ENCODE measurements around the gene RAB26. TPM values are rescaled to one million over a fixed set of nuclear protein-coding genes. Genes with fewer than 3 reads are reported as not detected.

The RAB26 gene
- total and polyA plus RNA-seq, 4 donors = 1.9 to 3.9 (median 3.0) TPM

DNA sequence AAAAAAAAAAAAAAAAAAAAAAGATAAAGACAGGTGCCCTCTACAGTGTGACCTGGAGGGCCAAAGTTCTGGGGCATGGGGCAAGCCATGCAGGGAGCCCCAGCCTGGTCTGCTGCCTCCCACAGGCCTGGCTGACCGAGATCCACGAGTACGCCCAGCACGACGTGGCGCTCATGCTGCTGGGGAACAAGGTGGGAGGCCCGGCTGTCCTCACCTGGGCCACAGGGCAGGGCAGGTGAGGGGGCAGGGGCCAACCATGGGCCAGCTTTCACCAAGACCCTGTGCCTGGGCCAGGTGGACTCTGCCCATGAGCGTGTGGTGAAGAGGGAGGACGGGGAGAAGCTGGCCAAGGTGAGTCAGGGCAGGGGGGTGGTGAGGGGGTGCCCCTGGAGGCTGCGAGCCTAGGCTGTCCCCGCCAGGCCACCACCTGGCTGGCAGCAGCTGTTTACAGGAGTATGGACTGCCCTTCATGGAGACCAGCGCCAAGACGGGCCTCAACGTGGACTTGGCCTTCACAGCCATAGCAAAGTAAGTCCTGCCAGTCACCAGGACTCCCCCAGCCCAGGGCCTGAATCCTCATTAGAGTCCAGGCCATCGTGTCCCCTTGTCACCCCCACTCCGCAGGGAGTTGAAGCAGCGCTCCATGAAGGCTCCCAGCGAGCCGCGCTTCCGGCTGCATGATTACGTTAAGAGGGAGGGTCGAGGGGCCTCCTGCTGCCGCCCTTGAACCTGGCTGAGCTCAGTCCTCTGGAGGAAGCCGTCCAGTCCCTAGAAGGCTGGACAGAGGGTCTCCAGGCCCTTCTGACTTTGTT lies 4.5 kb downstream of the RAB26 start:
- Histone ChIP-seq H3K9me3 (ENCODE audit: control insufficient read depth in 4 of 4, low read length in 3 of 4) (no peaks in the 10 kb centered on the region), H3K4me1 (ENCODE audit: control insufficient read depth in 4 of 4, insufficient read depth in 4 of 4, low read length in 3 of 4) (peaks cover 18 to 88% (median 69%) of the 10 kb centered on the region in 4 donors), H3K36me3 (ENCODE audit: control insufficient read depth in 4 of 4, insufficient read depth in 3 of 4, low read depth in 1 of 4, low read length in 3 of 4) (peaks cover 0 to 5% (median under 1%) of the 10 kb centered on the region in 4 donors), H3K4me3 (ENCODE audit: low read depth in 1 of 3, low read length in 3 of 3) (peak overlapping the region; percentile 58 to 99 (median 95)), H3K9ac (ENCODE audit: low read depth in 1 of 2, low read length in 2 of 2) (peak overlapping the region; percentile 68 to 100), H3K27ac (ENCODE audit: low read depth in 1 of 2, low read length in 2 of 2) (peak overlapping the region; percentile 78 to 94), H3K27me3 (ENCODE audit: control insufficient read depth in 4 of 4, insufficient read depth in 4 of 4, low read length in 3 of 4) (no peaks in the 10 kb centered on the region)
- DNase-seq (ENCODE audit: low spot score) = no peak
- 13% methylated on average over 25 of the region's 25 CpGs for WGBS
- TF ChIP-seq YY1 (IDR thresholded peaks at IDR 0.05) = peak; percentile 23
- TF ChIP-seq HNF4A (conservative IDR thresholded peaks at IDR 0.05) = peak; percentile 89 to 96
- TF ChIP-seq SP1 (IDR thresholded peaks at IDR 0.05) = peak; percentile 66
- TF ChIP-seq RXRA (IDR thresholded peaks at IDR 0.05) = peak; percentile 74 to 77
- peak in 1 of 2 donors; percentile 58 for TF ChIP-seq GABPA (IDR thresholded peaks at IDR 0.05 in 1 of 2, conservative IDR thresholded peaks at IDR 0.05 in 1 of 2)
- TF ChIP-seq TAF1 (conservative IDR thresholded peaks at IDR 0.05) = no peak
- no peak for TF ChIP-seq FOXA2 (IDR thresholded peaks at IDR 0.05)
- peak; percentile 81 for TF ChIP-seq HNF4G (IDR thresholded peaks at IDR 0.05)
- peak in 1 of 2 donors; percentile 38 for TF ChIP-seq EGR1 (IDR thresholded peaks at IDR 0.05; ENCODE audit: low read depth in 2 of 2)
- TF ChIP-seq RAD21 (IDR thresholded peaks at IDR 0.05) = peak in 1 of 2 donors; percentile 35
- TF ChIP-seq FOXA1 (IDR thresholded peaks at IDR 0.05) = peak; percentile 28
- TF ChIP-seq, protein P1, sequence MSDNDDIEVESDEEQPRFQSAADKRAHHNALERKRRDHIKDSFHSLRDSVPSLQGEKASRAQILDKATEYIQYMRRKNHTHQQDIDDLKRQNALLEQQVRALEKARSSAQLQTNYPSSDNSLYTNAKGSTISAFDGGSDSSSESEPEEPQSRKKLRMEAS (IDR thresholded peaks at IDR 0.05) = peak; percentile 44
- TF ChIP-seq, protein P2, sequence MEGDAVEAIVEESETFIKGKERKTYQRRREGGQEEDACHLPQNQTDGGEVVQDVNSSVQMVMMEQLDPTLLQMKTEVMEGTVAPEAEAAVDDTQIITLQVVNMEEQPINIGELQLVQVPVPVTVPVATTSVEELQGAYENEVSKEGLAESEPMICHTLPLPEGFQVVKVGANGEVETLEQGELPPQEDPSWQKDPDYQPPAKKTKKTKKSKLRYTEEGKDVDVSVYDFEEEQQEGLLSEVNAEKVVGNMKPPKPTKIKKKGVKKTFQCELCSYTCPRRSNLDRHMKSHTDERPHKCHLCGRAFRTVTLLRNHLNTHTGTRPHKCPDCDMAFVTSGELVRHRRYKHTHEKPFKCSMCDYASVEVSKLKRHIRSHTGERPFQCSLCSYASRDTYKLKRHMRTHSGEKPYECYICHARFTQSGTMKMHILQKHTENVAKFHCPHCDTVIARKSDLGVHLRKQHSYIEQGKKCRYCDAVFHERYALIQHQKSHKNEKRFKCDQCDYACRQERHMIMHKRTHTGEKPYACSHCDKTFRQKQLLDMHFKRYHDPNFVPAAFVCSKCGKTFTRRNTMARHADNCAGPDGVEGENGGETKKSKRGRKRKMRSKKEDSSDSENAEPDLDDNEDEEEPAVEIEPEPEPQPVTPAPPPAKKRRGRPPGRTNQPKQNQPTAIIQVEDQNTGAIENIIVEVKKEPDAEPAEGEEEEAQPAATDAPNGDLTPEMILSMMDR (IDR thresholded peaks at IDR 0.05; ENCODE audit: low read depth, low read length, missing input control) = peak; percentile 3
- TF ChIP-seq, protein P3, sequence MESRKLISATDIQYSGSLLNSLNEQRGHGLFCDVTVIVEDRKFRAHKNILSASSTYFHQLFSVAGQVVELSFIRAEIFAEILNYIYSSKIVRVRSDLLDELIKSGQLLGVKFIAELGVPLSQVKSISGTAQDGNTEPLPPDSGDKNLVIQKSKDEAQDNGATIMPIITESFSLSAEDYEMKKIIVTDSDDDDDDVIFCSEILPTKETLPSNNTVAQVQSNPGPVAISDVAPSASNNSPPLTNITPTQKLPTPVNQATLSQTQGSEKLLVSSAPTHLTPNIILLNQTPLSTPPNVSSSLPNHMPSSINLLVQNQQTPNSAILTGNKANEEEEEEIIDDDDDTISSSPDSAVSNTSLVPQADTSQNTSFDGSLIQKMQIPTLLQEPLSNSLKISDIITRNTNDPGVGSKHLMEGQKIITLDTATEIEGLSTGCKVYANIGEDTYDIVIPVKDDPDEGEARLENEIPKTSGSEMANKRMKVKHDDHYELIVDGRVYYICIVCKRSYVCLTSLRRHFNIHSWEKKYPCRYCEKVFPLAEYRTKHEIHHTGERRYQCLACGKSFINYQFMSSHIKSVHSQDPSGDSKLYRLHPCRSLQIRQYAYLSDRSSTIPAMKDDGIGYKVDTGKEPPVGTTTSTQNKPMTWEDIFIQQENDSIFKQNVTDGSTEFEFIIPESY (IDR thresholded peaks at IDR 0.05) = no peak

DNA sequence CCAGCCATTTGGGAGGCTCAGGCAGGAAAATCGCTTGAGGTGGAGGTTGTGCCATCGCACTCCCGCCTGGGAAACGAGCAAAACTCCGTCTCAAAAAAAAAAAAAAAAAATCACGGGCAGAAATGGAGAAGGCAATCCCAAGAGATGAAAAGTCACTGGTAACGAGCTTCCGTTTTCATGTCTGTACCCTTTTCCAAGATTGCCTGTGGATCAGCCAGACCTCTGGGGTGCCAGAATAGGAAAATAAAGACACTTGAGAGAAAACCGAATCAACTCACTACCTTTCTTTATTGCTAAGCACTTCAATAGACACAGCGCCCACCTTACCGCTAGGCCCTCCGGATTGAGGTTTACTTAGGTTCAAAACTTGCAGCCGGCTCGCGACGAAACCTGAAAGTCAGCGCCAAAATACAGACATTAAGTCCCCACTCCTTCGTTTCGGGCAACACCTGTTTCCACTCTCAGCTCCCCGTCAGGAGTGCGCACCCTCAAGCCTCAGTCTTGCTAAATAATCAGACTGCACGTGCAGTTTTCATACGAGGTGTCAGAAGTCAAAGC lies 6.2 kb downstream of the RAB26 start:
- Histone ChIP-seq H3K27me3 (ENCODE audit: control insufficient read depth in 4 of 4, insufficient read depth in 4 of 4, low read length in 3 of 4) (no peaks in the 10 kb centered on the region), H3K9ac (ENCODE audit: low read depth in 1 of 2, low read length in 2 of 2) (peak overlapping the region; percentile 88 to 100), H3K4me3 (ENCODE audit: low read depth in 1 of 3, low read length in 3 of 3) (peak overlapping the region; percentile 58 to 99 (median 95)), H3K9me3 (ENCODE audit: control insufficient read depth in 4 of 4, low read length in 3 of 4) (no peaks in the 10 kb centered on the region), H3K4me1 (ENCODE audit: control insufficient read depth in 4 of 4, insufficient read depth in 4 of 4, low read length in 3 of 4) (peaks cover 19 to 91% (median 72%) of the 10 kb centered on the region in 4 donors), H3K36me3 (ENCODE audit: control insufficient read depth in 4 of 4, insufficient read depth in 3 of 4, low read depth in 1 of 4, low read length in 3 of 4) (peaks cover 0 to 5% (median under 1%) of the 10 kb centered on the region in 4 donors), H3K27ac (ENCODE audit: low read depth in 1 of 2, low read length in 2 of 2) (peak overlapping the region; percentile 78 to 94)
- TF ChIP-seq EGR1 (IDR thresholded peaks at IDR 0.05; ENCODE audit: low read depth in 2 of 2) = no peak
- TF ChIP-seq RAD21 (IDR thresholded peaks at IDR 0.05) = no peak
- TF ChIP-seq, protein P3 (IDR thresholded peaks at IDR 0.05) = no peak
- no peak for TF ChIP-seq TAF1 (conservative IDR thresholded peaks at IDR 0.05)
- TF ChIP-seq, protein P4, sequence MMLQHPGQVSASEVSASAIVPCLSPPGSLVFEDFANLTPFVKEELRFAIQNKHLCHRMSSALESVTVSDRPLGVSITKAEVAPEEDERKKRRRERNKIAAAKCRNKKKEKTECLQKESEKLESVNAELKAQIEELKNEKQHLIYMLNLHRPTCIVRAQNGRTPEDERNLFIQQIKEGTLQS (IDR thresholded peaks at IDR 0.05) = no peak
- TF ChIP-seq RXRA (IDR thresholded peaks at IDR 0.05) = no peak
- TF ChIP-seq, protein P2 (IDR thresholded peaks at IDR 0.05; ENCODE audit: low read depth, low read length, missing input control) = no peak
- 2% methylated on average over 23 of the region's 23 CpGs for WGBS
- no peak for DNase-seq (ENCODE audit: low spot score)

All from liver (tissue), 9 donors.